GM23338 (cell line): ENCODE results near the gene PTK6. TPM values are rescaled to one million over a fixed set of nuclear protein-coding genes. Genes with fewer than 3 reads are reported as not detected.

Source experiments
- ATAC-seq: fragments of 200-7000 bp; cut with Tn5 transposase; 3 replicates; pipeline ENCODE4 v1.9.1; 2020
- DNase-seq: peaks from one replicate; pipeline ENCODE4 v3.0.0-alpha.2; 2015; ENCODE audit warnings: low spot score
- H2AFZ ChIP-seq: fragments of 200-600 bp; sonication (generic); 2 replicates; pipeline ENCODE4 v1.8.0; 2016; ENCODE audit warnings: antibody characterized with exemption, mild to moderate bottlenecking, moderate library complexity
- H3F3A ChIP-seq: fragments of 200-600 bp; sonication (generic); replicated peaks from 2 replicates; pipeline ENCODE4 v1.8.0; 2017; ENCODE audit warnings: antibody characterized with exemption, mixed run types, low read depth
- H3K27ac ChIP-seq: fragments of 200-600 bp; sonication (generic); 2 replicates; pipeline ENCODE4 v1.6.1; 2016; ENCODE audit warnings: low read depth
- H3K27me3 ChIP-seq: fragments of 200-600 bp; sonication (generic); 2 replicates; pipeline ENCODE4 v1.8.0; 2016; ENCODE audit warnings: mild to moderate bottlenecking, mixed run types, moderate library complexity; ENCODE audit not compliant: insufficient read depth
- H3K36me3 ChIP-seq: fragments of 200-600 bp; sonication (generic); 2 replicates; pipeline ENCODE4 v1.8.0; 2016; ENCODE audit warnings: mild to moderate bottlenecking; ENCODE audit not compliant: insufficient read depth
- H3K4me1 ChIP-seq: fragments of 200-600 bp; sonication (generic); 2 replicates; pipeline ENCODE4 v1.8.0; 2016; ENCODE audit warnings: mild to moderate bottlenecking, moderate library complexity; ENCODE audit not compliant: insufficient read depth
- H3K4me2 ChIP-seq: fragments of 200-600 bp; sonication (generic); 2 replicates; pipeline ENCODE4 v1.7.1; 2017; ENCODE audit warnings: mixed run types
- H3K4me3 ChIP-seq: fragments of 200-600 bp; sonication (generic); 2 replicates; pipeline ENCODE4 v1.6.1; 2016; ENCODE audit warnings: mixed run types
- H3K79me2 ChIP-seq: fragments of 200-600 bp; sonication (generic); replicated peaks from 2 replicates; pipeline ENCODE4 v1.8.0; 2017; ENCODE audit warnings: mild to moderate bottlenecking; ENCODE audit not compliant: insufficient read depth
- H3K9me2 ChIP-seq: fragments of 200-600 bp; sonication (generic); 2 replicates; pipeline ENCODE4 v1.8.0; 2017; ENCODE audit not compliant: insufficient read depth
- H4K20me1 ChIP-seq: fragments of 200-600 bp; sonication (generic); replicated peaks from 2 replicates; pipeline ENCODE4 v1.8.0; 2017; ENCODE audit warnings: mild to moderate bottlenecking; ENCODE audit not compliant: insufficient read depth
- H3K27ac Mint-ChIP-seq: 2 replicates; pipeline ENCODE4 v1.8.0; 2020; ENCODE audit warnings: inconsistent platforms, mild to moderate bottlenecking, moderate library complexity, mixed read lengths
- H3K27me3 Mint-ChIP-seq: 3 replicates; pipeline ENCODE4 v1.8.0; 2022; ENCODE audit warnings: low read depth, mild to moderate bottlenecking, moderate library complexity, mixed read lengths, inconsistent platforms; ENCODE audit not compliant: insufficient read depth, poor library complexity
- H3K36me3 Mint-ChIP-seq: 3 replicates; pipeline ENCODE4 v1.8.0; 2021; ENCODE audit warnings: low read depth, mild to moderate bottlenecking, inconsistent platforms, moderate library complexity, mixed read lengths
- H3K4me1 Mint-ChIP-seq: 3 replicates; pipeline ENCODE4 v1.8.0; 2020; ENCODE audit warnings: mild to moderate bottlenecking, inconsistent platforms, mixed read lengths
- H3K4me3 Mint-ChIP-seq: 3 replicates; pipeline ENCODE4 v1.8.0; 2021; ENCODE audit warnings: moderate library complexity, mild to moderate bottlenecking, inconsistent platforms, mixed read lengths
- H3K9me3 Mint-ChIP-seq: 3 replicates; pipeline ENCODE4 v1.8.0; 2020; ENCODE audit warnings: moderate library complexity, mild to moderate bottlenecking, inconsistent platforms, mixed read lengths
- CTCF ChIP-seq, 2 experiments: fragments of 200-600 bp in 1 of 2; sonication (generic) in 1 of 2; conservative IDR thresholded peaks; 2 replicates each; pipeline versions ENCODE4 v1.5.1 to v1.6.1; 2016 to 2017; ENCODE audit warnings: antibody characterized with exemption in 2 of 2, low read depth in 2 of 2, mild to moderate bottlenecking in 2 of 2, moderate library complexity in 1 of 2
- ETS1 ChIP-seq: IDR thresholded peaks from 2 replicates; pipeline ENCODE4 v1.6.1; 2016; ENCODE audit warnings: antibody characterized with exemption
- EZH2 ChIP-seq: fragments of 200-600 bp; sonication (generic); IDR thresholded peaks from one replicate; pipeline ENCODE4 v1.8.0; 2017; ENCODE audit warnings: antibody characterized with exemption, mild to moderate bottlenecking, low read depth; ENCODE audit not compliant: unreplicated experiment
- REST ChIP-seq: IDR thresholded peaks from one replicate; pipeline ENCODE4 v1.6.1; 2018; ENCODE audit warnings: antibody characterized with exemption; ENCODE audit not compliant: unreplicated experiment
- ZNF462 ChIP-seq: fragments of 250-450 bp; sonication (Bioruptor Pico); IDR thresholded peaks from 2 replicates; pipeline ENCODE4 v1.5.0; 2020; ENCODE audit warnings: mild to moderate bottlenecking, moderate library complexity
- polyA plus RNA-seq: library from polyadenylated mRNA; unstranded; fragments of >200 nt; fragmentation: Nextera tagmentation; extraction: Ambion mirVana; gene quantifications from 2 replicates; pipeline ENCODE4 v1.2.1, GENCODE V29; 2016
- total RNA-seq: library from RNA; depleted of rRNA; stranded (reverse); fragments of >200 nt; shearing (Covaris generic); gene quantifications from 2 replicates; pipeline ENCODE4 v1.2.3, GENCODE V29; 2014

PTK6 gene
- total and polyA plus RNA-seq, 2 experiments from 2014 or later, result 0.28 TPM; not detected in 1

- TF ChIP-seq REST, result no peak
- TF ChIP-seq ZNF462, result no peak
Measured at GRCh38 chr20:63537525-63538203, 488 bp upstream of the PTK6 start (continued).

GRCh38 chr20:63536241-63536977 is 767 bp downstream of the PTK6 start:
- Histone ChIP-seq H3K4me1 (no peaks in the 10 kb centered on the region), H3K9me2 (no peaks in the 10 kb centered on the region), H3K4me2 (no peak overlapping the region), H3K79me2 (no peaks in the 10 kb centered on the region), H4K20me1 (no peaks in the 10 kb centered on the region), H3F3A (peaks cover 7% of the 10 kb centered on the region; the same call in 1 of the 2 replicates), H2AFZ (no peak overlapping the region), H3K4me3 (no peak overlapping the region), H3K27ac (no peak overlapping the region), H3K36me3 (no peaks in the 10 kb centered on the region), H3K27me3 (no peaks in the 10 kb centered on the region)
- Mint-ChIP-seq H3K27ac (no peak overlapping the region), H3K27me3 (peaks cover 12% of the 10 kb centered on the region), H3K9me3 (no peaks in the 10 kb centered on the region), H3K4me3 (no peak overlapping the region), H3K4me1 (peaks cover 5% of the 10 kb centered on the region; the same call in 2 of the 3 replicates), H3K36me3 (no peaks in the 10 kb centered on the region)
- DNase-seq (no peak), ATAC-seq (no peak)
- no peak for TF ChIP-seq ETS1
- TF ChIP-seq EZH2, result no peak
- no peak for TF ChIP-seq REST
- no peak for TF ChIP-seq CTCF (conservative IDR thresholded peaks at IDR 0.05; ENCODE audit: low read depth in 2 of 2)
